Left kidney (tissue), 2 donors: ENCODE results near the gene AK9. TPM values are rescaled to one million over a fixed set of nuclear protein-coding genes. Genes with fewer than 3 reads are reported as not detected.
"Not testable (repeated sequence)": the region's sequence is repeated elsewhere in the genome, so short reads cannot be mapped to it uniquely, and the experiment has no call there.

ENCODE experiments used
- DNase-seq: peaks from one replicate; pipeline ENCODE4 v3.0.0-alpha.2; 2013
- polyA plus RNA-seq: library from polyadenylated mRNA; unstranded; fragments of 120-200 nt; gene quantifications from one replicate; pipeline ENCODE4 v1.2.1, GENCODE V29; 2013; ENCODE audit not compliant: insufficient read length

Gene AK9
- polyA plus RNA-seq, 1 donor: 17.9 TPM

GRCh38 chr6:109625199-109625598, 65.8 kb downstream of the AK9 start:
- DNase-seq: no peak

DNA sequence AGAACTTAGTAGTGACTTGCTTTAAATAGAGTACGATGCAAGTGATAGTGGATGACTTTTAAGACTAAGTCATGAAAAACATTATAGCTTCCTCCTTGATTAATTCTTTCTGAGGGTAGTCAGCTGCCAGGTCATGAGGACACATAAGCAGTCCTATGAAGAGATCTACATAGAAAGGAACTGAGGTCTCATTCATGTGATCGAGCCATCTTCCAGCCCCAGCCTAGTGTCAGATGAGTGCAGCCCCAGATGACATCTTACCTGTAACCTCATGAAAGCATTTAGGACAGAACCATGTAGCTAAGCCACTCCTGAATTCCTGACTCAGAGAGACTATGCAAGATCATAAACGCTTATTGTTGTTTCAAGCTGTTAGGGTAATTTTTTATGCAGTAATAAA, 67.7 kb downstream of the AK9 start:
- no peak for DNase-seq

GRCh38 chr6:109612268-109612667, 78.7 kb downstream of the AK9 start:
- DNase-seq: no peak

DNA sequence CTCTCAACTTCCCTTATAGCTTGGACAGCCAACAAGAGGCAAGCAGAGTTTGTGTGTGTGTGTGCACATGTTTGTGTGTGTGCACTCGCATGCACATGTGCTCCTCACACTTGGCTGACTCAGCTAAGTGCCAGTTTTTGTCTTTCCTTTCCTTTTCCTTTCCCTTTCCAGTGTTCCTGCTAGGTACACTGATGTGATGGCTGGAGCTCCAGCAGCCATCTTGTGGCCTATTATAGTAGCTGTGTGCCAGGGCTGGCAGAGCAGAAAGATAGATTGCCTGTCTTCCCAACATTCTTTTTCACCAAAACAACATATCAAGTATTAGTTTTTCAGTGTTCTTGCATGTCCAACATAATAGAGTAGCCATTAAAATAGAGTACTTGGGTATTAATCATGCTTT, 79.5 kb downstream of the AK9 start:
- DNase-seq: no peak

DNA sequence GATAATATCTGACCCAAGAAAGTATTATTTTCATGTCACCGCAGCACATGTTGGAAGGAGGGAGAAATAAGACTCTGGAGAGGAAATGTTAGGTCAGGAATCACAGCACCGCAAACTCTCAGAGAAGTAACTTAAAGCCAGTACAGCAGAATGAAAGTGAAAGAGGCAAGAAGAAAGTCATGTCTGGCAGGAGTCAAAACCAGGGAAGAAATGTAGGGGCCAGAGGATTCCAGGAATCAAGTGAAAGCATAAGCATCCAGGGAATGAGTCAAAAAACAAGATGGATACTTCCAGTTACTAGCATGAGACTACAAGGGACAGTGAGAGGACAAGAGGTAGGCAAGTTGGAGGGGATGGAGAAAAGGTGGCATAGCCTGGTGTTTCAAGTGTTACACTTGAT, 80.4 kb downstream of the AK9 start:
- peak; percentile 17 for DNase-seq

GRCh38 chr6:109609737-109610136, 81.3 kb downstream of the AK9 start:
- no peak for DNase-seq

DNA sequence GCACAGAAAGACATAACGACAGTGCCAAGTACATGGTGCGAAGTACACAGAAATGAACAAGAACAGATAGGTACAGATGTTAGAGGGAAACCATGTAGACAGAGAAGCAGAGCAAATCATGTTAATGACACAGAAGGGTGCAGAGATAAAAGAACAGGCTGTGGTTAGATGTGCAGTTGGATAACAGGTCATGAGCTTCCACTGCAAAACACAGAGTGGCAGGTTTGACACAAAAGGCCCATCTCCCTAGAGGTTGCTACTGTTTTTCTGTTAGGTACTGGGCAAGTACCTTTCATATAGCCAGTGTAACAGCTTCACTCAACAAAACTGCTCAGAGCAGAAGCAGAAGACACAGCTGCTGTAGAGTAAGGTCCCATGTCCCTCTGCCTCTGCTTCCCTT, 84.6 kb downstream of the AK9 start:
- DNase-seq: no peak

DNA sequence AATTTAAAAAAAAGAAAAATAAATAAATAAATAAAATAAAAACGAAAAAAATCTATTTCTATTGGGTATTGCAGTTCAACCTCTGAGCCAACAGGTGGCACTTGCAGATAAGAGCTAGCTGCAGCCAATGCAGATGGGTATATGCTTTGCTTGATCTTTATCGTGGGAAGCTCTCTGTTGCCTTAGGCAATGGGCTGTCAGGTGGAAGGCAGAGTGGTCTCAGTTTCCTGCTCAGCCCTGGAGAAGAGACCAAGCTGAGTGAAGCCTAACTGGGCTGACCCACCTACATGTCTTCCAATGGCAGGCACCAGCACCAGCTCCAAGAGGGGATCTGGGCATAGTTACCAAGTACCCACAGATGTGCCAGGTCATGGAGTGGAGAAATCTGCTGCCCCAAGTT, 95.0 kb downstream of the AK9 start:
- no peak for DNase-seq

DNA sequence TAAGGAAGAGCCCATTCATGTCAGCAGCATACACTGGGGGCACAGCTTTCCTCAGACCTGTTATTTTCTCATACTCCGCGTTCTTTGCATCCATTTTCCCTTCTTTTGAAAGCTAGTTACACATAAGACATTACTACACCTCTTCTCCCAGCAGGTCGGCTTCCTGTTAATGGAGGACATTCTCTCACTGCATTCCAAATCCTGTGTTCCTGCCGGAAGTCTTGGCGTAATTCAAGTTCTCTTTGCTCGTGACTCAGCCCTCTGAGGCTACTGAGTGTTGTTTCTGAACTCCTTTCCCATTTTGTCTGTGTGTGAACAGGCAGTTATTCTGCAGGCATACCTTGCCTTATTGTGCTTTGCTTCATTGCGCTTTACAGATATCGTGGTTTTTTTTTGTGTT, 110.5 kb downstream of the AK9 start:
- DNase-seq: no peak

DNA sequence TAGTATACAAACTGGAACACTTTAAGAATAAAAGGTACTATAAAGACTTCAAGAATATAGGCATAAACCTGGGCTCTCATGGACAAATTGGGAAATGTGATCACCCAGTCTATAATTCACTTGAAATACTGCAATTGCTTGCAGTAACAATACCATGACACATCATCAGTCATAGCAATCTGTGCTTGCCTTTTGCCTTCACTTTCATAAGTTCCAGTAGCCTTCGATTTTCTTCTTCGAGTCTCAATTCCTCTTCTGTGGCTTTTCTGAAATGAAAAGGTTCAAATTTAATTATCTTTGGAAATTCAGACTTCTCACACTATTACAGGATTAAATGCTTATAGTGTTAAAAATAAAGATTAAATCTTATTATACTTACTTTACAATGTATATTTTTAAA, 111.6 kb downstream of the AK9 start:
- no peak for DNase-seq

DNA sequence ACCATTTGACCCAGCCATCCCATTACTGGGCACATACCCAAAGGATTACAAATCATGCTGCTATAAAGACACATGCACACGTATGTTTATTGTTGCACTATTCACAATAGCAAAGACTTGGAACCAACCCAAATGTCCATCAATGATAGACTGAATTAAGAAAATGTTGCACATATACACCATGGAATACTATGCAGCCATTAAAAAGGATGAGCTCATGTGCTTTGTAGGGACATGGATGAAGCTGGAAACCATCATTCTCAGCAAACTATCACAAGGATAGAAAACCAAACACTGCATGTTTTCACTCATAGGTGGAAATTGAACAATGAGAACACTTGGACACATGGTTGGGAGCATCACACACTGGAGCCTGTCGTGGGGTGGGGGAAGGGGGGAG, 121.1 kb downstream of the AK9 start:
- DNase-seq: not testable (repeated sequence)

DNA sequence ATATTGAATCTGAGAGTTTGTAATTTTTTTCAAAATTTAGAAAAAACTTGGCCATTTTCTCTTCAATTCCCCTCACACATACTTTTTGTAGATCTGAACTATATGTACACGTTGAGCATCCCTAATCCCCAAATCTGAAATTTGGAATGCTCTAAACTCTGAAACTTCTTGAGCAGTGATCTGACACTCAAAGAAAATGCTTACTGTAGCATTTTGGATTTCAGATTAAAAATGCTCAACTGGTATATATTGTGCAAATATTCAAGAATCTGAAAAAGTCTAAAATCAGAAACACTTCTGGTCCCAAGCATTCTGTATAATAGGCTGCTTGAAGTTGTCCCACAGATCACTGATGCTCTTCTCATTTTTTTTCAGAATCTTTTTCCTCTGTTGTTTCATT, 129.2 kb downstream of the AK9 start:
- no peak for DNase-seq

- no peak for DNase-seq
These were observed 159.6 kb downstream of the AK9 start for GRCh38 chr6:109531446-109531845.

DNA sequence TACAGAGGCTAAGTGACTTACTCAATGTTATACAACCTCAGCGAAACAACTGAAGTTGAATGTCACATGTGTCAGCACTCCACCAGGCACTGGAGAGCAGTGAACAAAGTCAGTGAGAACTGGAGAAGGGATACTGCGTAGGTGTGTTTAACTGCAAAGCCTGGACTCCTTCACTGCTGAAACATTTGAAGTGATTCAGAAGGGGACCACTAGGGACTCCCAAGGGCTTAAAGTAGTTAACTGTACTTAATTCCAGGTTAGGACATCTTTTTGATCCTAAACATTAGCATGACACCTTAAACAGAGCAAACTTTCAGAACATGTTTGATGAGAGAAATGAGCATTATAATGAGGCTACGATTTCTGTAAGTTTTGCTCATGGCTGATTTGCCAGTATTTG, 163.0 kb downstream of the AK9 start:
- DNase-seq: peak; percentile 7

GRCh38 chr6:109526905-109527628, 163.9 kb downstream of the AK9 start:
- peak; percentile 73 for DNase-seq

GRCh38 chr6:109524129-109524528, 166.9 kb downstream of the AK9 start:
- DNase-seq: no peak

- no peak for DNase-seq
These were observed 167.5 kb downstream of the AK9 start for GRCh38 chr6:109523478-109523877.

DNA sequence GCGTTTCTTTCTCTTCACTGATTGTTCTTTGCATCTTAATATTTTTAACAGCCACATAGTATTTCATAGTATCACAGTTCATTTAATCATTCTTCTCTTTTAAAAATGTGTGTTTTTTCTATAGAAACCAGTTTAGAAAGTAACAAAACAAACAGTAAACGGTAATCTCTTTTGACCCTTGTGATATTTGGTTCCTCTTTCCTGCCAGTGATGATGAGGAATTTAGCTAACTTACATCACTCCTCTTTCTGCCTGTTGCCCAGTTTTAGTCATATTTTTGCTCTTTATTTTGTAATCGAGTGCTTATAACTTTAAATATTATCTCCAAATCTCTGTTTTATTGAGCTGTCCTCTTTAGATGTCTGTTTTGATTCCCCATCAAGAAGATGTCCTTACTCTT, 169.9 kb downstream of the AK9 start:
- no peak for DNase-seq

GRCh38 chr6:109519647-109520046, 171.4 kb downstream of the AK9 start:
- DNase-seq: not testable (repeated sequence)

- DNase-seq: no peak
These were observed 174.1 kb downstream of the AK9 start for GRCh38 chr6:109516929-109517328.

DNA sequence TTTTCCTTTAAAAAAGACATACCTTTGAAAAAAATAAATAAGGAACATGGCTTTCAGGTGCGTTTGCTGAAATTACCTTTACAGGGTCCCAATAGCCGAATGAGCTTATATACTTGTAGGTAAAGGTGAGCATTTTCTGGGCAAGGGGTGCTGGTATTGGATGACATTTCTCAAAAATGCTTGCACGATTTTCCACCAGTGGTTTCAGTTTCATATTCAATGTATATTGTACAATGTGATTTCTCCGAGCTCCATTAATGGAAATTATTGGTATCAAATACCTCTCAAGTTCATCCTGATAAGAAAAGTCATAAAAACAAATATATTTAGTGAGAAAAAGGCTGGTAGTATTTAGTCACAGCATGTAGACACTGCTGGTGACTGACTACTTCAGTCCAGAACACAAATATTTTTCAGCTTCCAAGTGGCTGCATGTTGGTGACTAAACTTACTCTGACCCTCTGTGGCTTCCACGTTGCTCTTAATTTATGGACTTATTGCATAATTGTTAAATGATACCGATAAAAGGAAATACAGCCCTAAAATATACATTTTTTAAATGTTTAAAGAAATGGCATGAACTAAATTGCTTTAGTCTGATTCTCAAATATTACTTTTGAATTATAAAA, 175.1 kb downstream of the AK9 start:
- no peak for DNase-seq

DNA sequence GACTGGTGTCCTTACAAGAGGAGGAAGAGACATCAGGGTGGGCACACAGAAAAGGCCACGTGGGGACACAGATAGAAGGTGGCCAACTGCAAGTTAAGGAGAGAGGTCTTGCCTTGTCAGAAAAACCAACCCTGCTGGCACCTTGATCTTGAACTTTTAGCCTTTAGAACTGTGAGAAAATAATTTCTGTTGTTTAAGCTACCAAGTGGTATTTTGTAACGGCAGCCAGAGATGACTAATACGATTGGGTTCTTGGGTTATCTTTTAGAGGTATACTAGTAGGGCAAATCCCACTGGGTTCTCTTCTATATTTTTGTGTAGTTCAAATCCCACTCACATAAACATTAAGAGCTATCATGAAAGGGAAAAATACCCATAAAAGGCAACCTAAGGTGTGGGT, 176.1 kb downstream of the AK9 start:
- DNase-seq: no peak

GRCh38 chr6:109513571-109514071, 177.4 kb downstream of the AK9 start:
- no peak for DNase-seq

DNA sequence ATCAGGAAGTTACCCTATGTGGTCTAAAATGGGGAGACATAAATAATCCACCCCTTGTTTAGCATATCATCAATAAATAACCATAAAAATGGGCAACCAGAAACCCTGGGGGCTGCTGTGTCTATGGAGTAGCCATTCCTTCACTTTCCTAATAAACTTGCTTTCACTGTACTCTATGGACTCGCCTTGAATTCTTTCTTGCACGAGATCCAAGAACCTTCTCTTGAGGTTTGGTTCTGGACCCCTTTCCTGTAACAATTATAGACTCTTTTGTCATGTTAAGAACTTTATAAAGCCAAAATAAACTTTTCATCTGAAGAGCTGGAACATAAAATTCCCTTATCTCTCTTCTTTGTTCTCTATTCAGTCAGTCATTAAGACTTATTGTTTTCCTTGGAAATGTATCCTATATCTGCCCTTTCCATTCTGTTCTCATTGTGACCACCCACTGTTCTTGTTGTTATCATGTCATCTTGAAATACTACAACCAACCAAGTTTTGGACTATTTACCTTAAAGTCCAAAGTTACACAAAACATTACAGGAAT, 178.7 kb downstream of the AK9 start:
- DNase-seq: no peak
